HEK293 (cell line): Measurements from ENCODE around the gene GRID2.

Source experiments
- CTCF ChIA-PET: fragments of 350-600 bp; formaldehyde crosslinking; extraction: SDS; loops from one replicate; lab custom pipeline; 2021; ENCODE audit warnings: antibody characterized with exemption; lab: Yijun Ruan, JAX
- POLR2A ChIA-PET: fragments of 300-600 bp; formaldehyde crosslinking; extraction: SDS; loops from one replicate; lab custom pipeline; 2020; ENCODE audit warnings: antibody characterized with exemption, inconsistent platforms; lab: Yijun Ruan, JAX
- H3K27ac ChIP-seq: fragments of 200-500 bp; sonication (Bioruptor generic); 2 replicates; pipeline ENCODE4 v1.5.1; 2014; ENCODE audit warnings: low read depth, low read length, control low read depth, inconsistent platforms; ENCODE audit errors: extremely low read depth
- H3K36me3 ChIP-seq, 2 experiments: fragments of 200-500 bp in 1 of 2; sonication (Bioruptor generic) in 1 of 2; 1 replicate in 1 of 2; 2 replicates in 1 of 2; pipeline ENCODE4 v1.5.1; 2014 to 2017; ENCODE audit warnings: inconsistent platforms in 2 of 2, low read length in 2 of 2; ENCODE audit not compliant: control insufficient read depth in 2 of 2, insufficient read depth in 1 of 2
- H3K4me1 ChIP-seq: fragments of 200-500 bp; sonication (Bioruptor generic); 2 replicates; pipeline ENCODE4 v1.5.1; 2014; ENCODE audit warnings: mild to moderate bottlenecking, low read length, inconsistent platforms; ENCODE audit not compliant: control insufficient read depth, insufficient read depth
- H3K4me3 ChIP-seq: 2 replicates; pipeline ENCODE4 v1.5.1; 2011; ENCODE audit warnings: low read depth, mild to moderate bottlenecking, control low read depth, low read length, moderate library complexity
- H3K9me3 ChIP-seq: fragments of 200-500 bp; sonication (Bioruptor generic); 2 replicates; pipeline ENCODE4 v1.5.1; 2014; ENCODE audit warnings: low read depth, low read length, inconsistent platforms; ENCODE audit not compliant: control insufficient read depth, insufficient read depth
- GLI2 ChIP-seq: fragments of 450-650 bp; formaldehyde crosslinking; IDR thresholded peaks from 2 replicates; pipeline ENCODE4; 2017; ENCODE audit warnings: missing biosample characterization, missing genetic modification characterization, low read depth, borderline replicate concordance
- GLIS2 ChIP-seq: fragments of 450-650 bp; formaldehyde crosslinking; IDR thresholded peaks from 2 replicates; pipeline ENCODE4 v1.5.1; 2016; ENCODE audit warnings: missing biosample characterization, missing genetic modification characterization
- HOXA7 ChIP-seq: sonication (generic); formaldehyde crosslinking; IDR thresholded peaks from 2 replicates; pipeline ENCODE4 v1.8.1; 2022; ENCODE audit warnings: missing genetic modification reagents, borderline replicate concordance
- KLF1 ChIP-seq: fragments of 450-650 bp; formaldehyde crosslinking; IDR thresholded peaks from 2 replicates; pipeline ENCODE4 v1.5.1; 2016; ENCODE audit warnings: missing biosample characterization, missing genetic modification characterization
- MEIS1 ChIP-seq: sonication (generic); formaldehyde crosslinking; IDR thresholded peaks from 2 replicates; pipeline ENCODE4 v1.8.1; 2022; ENCODE audit warnings: missing genetic modification reagents, mild to moderate bottlenecking, borderline replicate concordance
- RBAK ChIP-seq: fragments of 450-650 bp; formaldehyde crosslinking; IDR thresholded peaks from 2 replicates; pipeline ENCODE4 v1.5.1; 2016; ENCODE audit warnings: missing biosample characterization, missing genetic modification characterization
- SCRT1 ChIP-seq: fragments of 450-650 bp; formaldehyde crosslinking; IDR thresholded peaks from 2 replicates; pipeline ENCODE4 v1.5.1; 2016; ENCODE audit warnings: missing biosample characterization, missing genetic modification characterization, borderline replicate concordance
- TCF7L2 ChIP-seq: IDR thresholded peaks from 2 replicates; pipeline ENCODE4 v1.6.1; 2011; ENCODE audit warnings: low read depth, mild to moderate bottlenecking, inconsistent platforms, low read length, moderate library complexity, borderline replicate concordance
- ZBTB7A ChIP-seq: fragments of 450-650 bp; formaldehyde crosslinking; IDR thresholded peaks from 2 replicates; pipeline ENCODE4 v1.5.1; 2016; ENCODE audit warnings: low read depth, missing biosample characterization, missing genetic modification characterization
- ZFP3 ChIP-seq: fragments of 450-650 bp; formaldehyde crosslinking; IDR thresholded peaks from 2 replicates; pipeline ENCODE4 v1.5.1; 2016; ENCODE audit warnings: low read depth, missing biosample characterization, missing genetic modification characterization
- ZNF248 ChIP-seq: fragments of 450-650 bp; formaldehyde crosslinking; IDR thresholded peaks from 2 replicates; pipeline ENCODE4 v1.5.1; 2017; ENCODE audit warnings: missing biosample characterization, missing genetic modification characterization
- ZNF302 ChIP-seq: fragments of 450-650 bp; formaldehyde crosslinking; IDR thresholded peaks from 2 replicates; pipeline ENCODE4 v1.5.1; 2016; ENCODE audit warnings: missing biosample characterization, missing genetic modification characterization, low read depth
- ZNF473 ChIP-seq: fragments of 450-650 bp; formaldehyde crosslinking; IDR thresholded peaks from 2 replicates; pipeline ENCODE4 v1.5.1; 2017; ENCODE audit warnings: missing biosample characterization, missing genetic modification characterization
- ZNF561 ChIP-seq: fragments of 450-650 bp; IDR thresholded peaks from 2 replicates; pipeline ENCODE4 v1.5.1; 2018; ENCODE audit warnings: missing biosample characterization, missing genetic modification characterization, borderline replicate concordance
- ZNF585B ChIP-seq: fragments of 450-650 bp; formaldehyde crosslinking; IDR thresholded peaks from 2 replicates; pipeline ENCODE4 v1.5.1; 2016; ENCODE audit warnings: missing biosample characterization, missing genetic modification characterization
- ZNF623 ChIP-seq: fragments of 450-650 bp; formaldehyde crosslinking; IDR thresholded peaks from 2 replicates; pipeline ENCODE4 v1.5.1; 2016; ENCODE audit warnings: missing biosample characterization, missing genetic modification characterization
- ZNF658 ChIP-seq: fragments of 450-650 bp; formaldehyde crosslinking; IDR thresholded peaks from 2 replicates; pipeline ENCODE4; 2016; ENCODE audit warnings: missing biosample characterization, missing genetic modification characterization
- ZNF830 ChIP-seq: fragments of 450-650 bp; IDR thresholded peaks from 2 replicates; pipeline ENCODE4 v1.5.0; 2018; ENCODE audit warnings: missing biosample characterization, missing genetic modification characterization, low read depth, mild to moderate bottlenecking, moderate library complexity
- ZNF843 ChIP-seq: fragments of 450-650 bp; formaldehyde crosslinking; IDR thresholded peaks from 2 replicates; pipeline ENCODE4 v1.5.1; 2016; ENCODE audit warnings: missing biosample characterization, missing genetic modification characterization
- ZSCAN16 ChIP-seq: fragments of 450-650 bp; formaldehyde crosslinking; IDR thresholded peaks from 2 replicates; pipeline ENCODE4 v1.5.1; 2016; ENCODE audit warnings: missing biosample characterization, missing genetic modification characterization
- TF ChIP-seq, protein P1 (sequence below): fragments of 450-650 bp; formaldehyde crosslinking; IDR thresholded peaks from 2 replicates; pipeline ENCODE4 v1.5.1; 2016; ENCODE audit warnings: missing biosample characterization, missing genetic modification characterization
- TF ChIP-seq, protein P2 (sequence below): fragments of 450-650 bp; formaldehyde crosslinking; IDR thresholded peaks from 2 replicates; pipeline ENCODE4 v1.5.1; 2017; ENCODE audit warnings: missing biosample characterization, missing genetic modification characterization
- TF ChIP-seq, protein P3 (sequence below): fragments of 450-650 bp; IDR thresholded peaks from 2 replicates; pipeline ENCODE4 v1.5.1; 2018; ENCODE audit warnings: missing biosample characterization, missing genetic modification characterization
- TF ChIP-seq, protein P4 (sequence below): fragments of 450-650 bp; formaldehyde crosslinking; IDR thresholded peaks from 2 replicates; pipeline ENCODE4 v1.5.1; 2016; ENCODE audit warnings: missing biosample characterization, missing genetic modification characterization
- TF ChIP-seq, protein P5 (sequence below): fragments of 450-650 bp; formaldehyde crosslinking; IDR thresholded peaks from 2 replicates; pipeline ENCODE4 v1.5.1; 2016; ENCODE audit warnings: missing biosample characterization, missing genetic modification characterization

GRID2 gene

DNA sequence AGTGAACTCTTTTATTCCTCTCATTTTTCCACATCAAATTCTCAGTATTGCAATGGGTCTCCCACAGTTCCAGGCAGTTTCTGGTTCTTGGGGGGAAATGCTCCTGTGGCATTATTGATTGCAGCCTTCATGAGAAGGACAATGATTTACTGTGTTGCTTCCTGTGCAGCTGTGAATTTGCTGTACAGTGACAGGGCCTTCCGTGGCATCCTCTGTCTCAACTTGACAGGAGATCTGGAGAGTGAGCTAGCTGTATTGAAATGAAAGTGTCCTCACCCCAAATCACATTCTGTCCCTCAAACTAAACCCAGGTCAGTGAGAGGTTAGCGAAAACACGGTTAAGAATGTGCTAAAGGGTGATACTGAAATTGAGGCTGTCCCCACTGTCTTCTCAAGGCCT, 1447.6 kb downstream of the GRID2 start (continued):
- TF ChIP-seq ZNF623 (no peak), GLI2 (tag by site-specific recombination) (no peak), MEIS1 (no peak), HOXA7 (CRISPR knock-in tag) (no peak), ZFP3 (no peak)

DNA sequence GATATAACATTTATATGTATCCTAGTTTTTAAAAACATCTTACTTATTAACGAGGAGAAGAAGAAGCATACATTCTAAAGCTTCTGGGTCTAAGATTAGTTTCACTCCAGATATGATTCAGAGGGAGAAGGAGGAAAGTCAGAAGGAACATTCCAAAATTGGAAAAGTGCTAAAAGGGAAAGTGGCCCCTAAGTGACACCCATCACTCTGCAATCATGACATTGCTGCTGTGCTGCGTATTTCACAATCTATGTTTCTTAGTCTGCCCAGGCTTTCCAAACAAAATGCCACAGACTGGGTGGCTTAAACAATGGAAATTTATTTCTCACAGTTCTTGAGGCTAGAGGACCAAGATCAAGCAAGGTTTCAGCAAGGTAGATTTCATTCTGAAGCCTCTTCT, 1452.3 kb downstream of the GRID2 start:
- ChIA-PET POLR2A (no interaction called here), CTCF (interaction anchor here (0.7 kb wide), 1 partner anchor 242 kb away, joined by 3 read pairs; no protein-coding TSS in a partner anchor)
- no peak overlapping the region for H3K27ac ChIP-seq
- no peaks in the 10 kb centered on the region for H3K4me1 ChIP-seq
- H3K4me3 ChIP-seq: no peak overlapping the region
- H3K36me3 ChIP-seq: no peaks in the 10 kb centered on the region
- no peaks in the 10 kb centered on the region for H3K9me3 ChIP-seq
- TF ChIP-seq ZNF585B (tag by site-specific recombination) (no peak), SCRT1 (no peak), ZNF658 (tag by site-specific recombination) (no peak), ZNF473 (no peak)
- TF ChIP-seq, protein P1, sequence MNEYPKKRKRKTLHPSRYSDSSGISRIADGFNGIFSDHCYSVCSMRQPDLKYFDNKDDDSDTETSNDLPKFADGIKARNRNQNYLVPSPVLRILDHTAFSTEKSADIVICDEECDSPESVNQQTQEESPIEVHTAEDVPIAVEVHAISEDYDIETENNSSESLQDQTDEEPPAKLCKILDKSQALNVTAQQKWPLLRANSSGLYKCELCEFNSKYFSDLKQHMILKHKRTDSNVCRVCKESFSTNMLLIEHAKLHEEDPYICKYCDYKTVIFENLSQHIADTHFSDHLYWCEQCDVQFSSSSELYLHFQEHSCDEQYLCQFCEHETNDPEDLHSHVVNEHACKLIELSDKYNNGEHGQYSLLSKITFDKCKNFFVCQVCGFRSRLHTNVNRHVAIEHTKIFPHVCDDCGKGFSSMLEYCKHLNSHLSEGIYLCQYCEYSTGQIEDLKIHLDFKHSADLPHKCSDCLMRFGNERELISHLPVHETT (tag by site-specific recombination): no peak

DNA sequence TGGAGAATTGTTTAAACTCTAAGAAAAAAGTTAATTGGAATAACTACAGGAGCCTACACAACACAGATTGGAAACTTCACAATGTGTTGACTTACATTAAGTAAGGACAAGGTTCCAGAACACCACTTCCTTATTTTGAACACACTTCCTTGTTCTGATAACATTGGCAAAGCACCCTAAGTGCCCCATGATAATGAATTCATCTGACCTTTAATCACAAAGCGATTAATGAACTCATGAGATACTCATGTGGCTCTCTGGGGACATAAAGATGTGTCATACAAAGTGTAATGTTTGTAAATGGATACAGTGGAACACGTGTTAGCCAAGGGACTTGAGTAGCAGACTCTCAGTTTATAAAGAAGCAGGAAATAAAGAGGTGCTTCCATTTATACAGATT, 1455.7 kb downstream of the GRID2 start:
- ChIA-PET POLR2A (no interaction called here), CTCF (interaction anchor here (0.6 kb wide), 1 partner anchor 366 kb away, joined by 4 read pairs; no protein-coding TSS in a partner anchor)
- no peaks in the 10 kb centered on the region for H3K4me1 ChIP-seq
- no peaks in the 10 kb centered on the region for H3K36me3 ChIP-seq
- H3K27ac ChIP-seq: no peak overlapping the region
- no peaks in the 10 kb centered on the region for H3K9me3 ChIP-seq
- H3K4me3 ChIP-seq: no peak overlapping the region
- TF ChIP-seq, protein P2, sequence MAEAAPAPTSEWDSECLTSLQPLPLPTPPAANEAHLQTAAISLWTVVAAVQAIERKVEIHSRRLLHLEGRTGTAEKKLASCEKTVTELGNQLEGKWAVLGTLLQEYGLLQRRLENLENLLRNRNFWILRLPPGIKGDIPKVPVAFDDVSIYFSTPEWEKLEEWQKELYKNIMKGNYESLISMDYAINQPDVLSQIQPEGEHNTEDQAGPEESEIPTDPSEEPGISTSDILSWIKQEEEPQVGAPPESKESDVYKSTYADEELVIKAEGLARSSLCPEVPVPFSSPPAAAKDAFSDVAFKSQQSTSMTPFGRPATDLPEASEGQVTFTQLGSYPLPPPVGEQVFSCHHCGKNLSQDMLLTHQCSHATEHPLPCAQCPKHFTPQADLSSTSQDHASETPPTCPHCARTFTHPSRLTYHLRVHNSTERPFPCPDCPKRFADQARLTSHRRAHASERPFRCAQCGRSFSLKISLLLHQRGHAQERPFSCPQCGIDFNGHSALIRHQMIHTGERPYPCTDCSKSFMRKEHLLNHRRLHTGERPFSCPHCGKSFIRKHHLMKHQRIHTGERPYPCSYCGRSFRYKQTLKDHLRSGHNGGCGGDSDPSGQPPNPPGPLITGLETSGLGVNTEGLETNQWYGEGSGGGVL: no peak
- TF ChIP-seq ZSCAN16 (tag by site-specific recombination) (no peak), RBAK (no peak), ZNF248 (no peak), ZBTB7A (no peak), ZNF843 (tag by site-specific recombination) (no peak), KLF1 (tag by site-specific recombination) (no peak), TCF7L2 (no peak), ZNF561 (tag by site-specific recombination) (no peak), ZNF830 (tag by site-specific recombination) (no peak), GLIS2 (tag by site-specific recombination) (no peak), ZNF302 (tag by site-specific recombination) (no peak)
- TF ChIP-seq, protein P3, sequence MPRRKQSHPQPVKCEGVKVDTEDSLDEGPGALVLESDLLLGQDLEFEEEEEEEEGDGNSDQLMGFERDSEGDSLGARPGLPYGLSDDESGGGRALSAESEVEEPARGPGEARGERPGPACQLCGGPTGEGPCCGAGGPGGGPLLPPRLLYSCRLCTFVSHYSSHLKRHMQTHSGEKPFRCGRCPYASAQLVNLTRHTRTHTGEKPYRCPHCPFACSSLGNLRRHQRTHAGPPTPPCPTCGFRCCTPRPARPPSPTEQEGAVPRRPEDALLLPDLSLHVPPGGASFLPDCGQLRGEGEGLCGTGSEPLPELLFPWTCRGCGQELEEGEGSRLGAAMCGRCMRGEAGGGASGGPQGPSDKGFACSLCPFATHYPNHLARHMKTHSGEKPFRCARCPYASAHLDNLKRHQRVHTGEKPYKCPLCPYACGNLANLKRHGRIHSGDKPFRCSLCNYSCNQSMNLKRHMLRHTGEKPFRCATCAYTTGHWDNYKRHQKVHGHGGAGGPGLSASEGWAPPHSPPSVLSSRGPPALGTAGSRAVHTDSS (tag by site-specific recombination): no peak
- TF ChIP-seq, protein P4, sequence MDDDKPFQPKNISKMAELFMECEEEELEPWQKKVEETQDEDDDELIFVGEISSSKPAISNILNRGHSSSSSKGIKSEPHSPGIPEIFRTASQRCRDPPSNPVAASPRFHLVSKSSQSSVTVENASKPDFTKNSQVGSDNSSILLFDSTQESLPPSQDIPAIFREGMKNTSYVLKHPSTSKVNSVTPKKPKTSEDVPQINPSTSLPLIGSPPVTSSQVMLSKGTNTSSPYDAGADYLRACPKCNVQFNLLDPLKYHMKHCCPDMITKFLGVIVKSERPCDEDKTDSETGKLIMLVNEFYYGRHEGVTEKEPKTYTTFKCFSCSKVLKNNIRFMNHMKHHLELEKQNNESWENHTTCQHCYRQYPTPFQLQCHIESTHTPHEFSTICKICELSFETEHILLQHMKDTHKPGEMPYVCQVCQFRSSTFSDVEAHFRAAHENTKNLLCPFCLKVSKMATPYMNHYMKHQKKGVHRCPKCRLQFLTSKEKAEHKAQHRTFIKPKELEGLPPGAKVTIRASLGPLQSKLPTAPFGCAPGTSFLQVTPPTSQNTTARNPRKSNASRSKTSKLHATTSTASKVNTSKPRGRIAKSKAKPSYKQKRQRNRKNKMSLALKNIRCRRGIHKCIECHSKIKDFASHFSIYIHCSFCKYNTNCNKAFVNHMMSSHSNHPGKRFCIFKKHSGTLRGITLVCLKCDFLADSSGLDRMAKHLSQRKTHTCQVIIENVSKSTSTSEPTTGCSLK: no peak
- TF ChIP-seq, protein P5, sequence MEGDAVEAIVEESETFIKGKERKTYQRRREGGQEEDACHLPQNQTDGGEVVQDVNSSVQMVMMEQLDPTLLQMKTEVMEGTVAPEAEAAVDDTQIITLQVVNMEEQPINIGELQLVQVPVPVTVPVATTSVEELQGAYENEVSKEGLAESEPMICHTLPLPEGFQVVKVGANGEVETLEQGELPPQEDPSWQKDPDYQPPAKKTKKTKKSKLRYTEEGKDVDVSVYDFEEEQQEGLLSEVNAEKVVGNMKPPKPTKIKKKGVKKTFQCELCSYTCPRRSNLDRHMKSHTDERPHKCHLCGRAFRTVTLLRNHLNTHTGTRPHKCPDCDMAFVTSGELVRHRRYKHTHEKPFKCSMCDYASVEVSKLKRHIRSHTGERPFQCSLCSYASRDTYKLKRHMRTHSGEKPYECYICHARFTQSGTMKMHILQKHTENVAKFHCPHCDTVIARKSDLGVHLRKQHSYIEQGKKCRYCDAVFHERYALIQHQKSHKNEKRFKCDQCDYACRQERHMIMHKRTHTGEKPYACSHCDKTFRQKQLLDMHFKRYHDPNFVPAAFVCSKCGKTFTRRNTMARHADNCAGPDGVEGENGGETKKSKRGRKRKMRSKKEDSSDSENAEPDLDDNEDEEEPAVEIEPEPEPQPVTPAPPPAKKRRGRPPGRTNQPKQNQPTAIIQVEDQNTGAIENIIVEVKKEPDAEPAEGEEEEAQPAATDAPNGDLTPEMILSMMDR (tag by site-specific recombination): no peak
